GM12878 (cell line): ENCODE data around the gene OS9. TPM values are rescaled to one million over a fixed set of nuclear protein-coding genes. Genes with fewer than 3 reads are reported as not detected.

Experiments
- ATAC-seq: fragments of 200-7000 bp; cut with Tn5 transposase; 3 replicates; pipeline ENCODE4 v1.9.1; 2020; ENCODE audit warnings: mild to moderate bottlenecking, moderate library complexity
- BruUV-seq: library from RNA; stranded (reverse); fragments of 400-500 nt; replicated peaks from 2 replicates; lab custom pipeline; 2021; lab: Mats Ljungman, UMichigan
- CTCF ChIA-PET: fragments of 300-600 bp; sonication (Branson Sonifier 250); formaldehyde crosslinking; extraction: SDS; loops from one replicate; lab custom pipeline; 2021; ENCODE audit warnings: inconsistent platforms; lab: Yijun Ruan, JAX
- POLR2A ChIA-PET: fragments of 350-600 bp; formaldehyde crosslinking; extraction: SDS; loops from one replicate; lab custom pipeline; 2021; ENCODE audit warnings: inconsistent platforms; lab: Charles Lee
- RAD21 ChIA-PET: fragments of 300-600 bp; sonication (Branson Sonifier 250); formaldehyde crosslinking; loops from one replicate; lab custom pipeline; 2023; ENCODE audit warnings: antibody characterized with exemption; ENCODE audit not compliant: unreplicated experiment; lab: Charles Lee
- SMC1A ChIA-PET: fragments of 300-600 bp; sonication (Branson Sonifier 250); formaldehyde crosslinking; loops from one replicate; lab custom pipeline; 2023; ENCODE audit not compliant: unreplicated experiment, uncharacterized antibody; lab: Charles Lee
- DNase-seq: peaks from one replicate; pipeline ENCODE4 v3.0.0-alpha.2; 2011; ENCODE audit warnings: low read depth, low spot score
- FAIRE-seq: peaks from 3 replicates; lab custom pipeline; 2011; peaks lifted over from hg19 to GRCh38; lab: Jason Lieb, UNC
- H2AFZ ChIP-seq: 2 replicates; pipeline ENCODE4 v1.6.0; 2011; ENCODE audit warnings: low read depth, low read length, control low read depth; ENCODE audit not compliant: control insufficient read depth
- H3K27ac ChIP-seq: 2 replicates; pipeline ENCODE4 v1.5.1; 2011; ENCODE audit warnings: control low read depth; ENCODE audit not compliant: control insufficient read depth, insufficient read depth
- H3K27me3 ChIP-seq, 2 experiments: replicated peaks in 1 of 2; 2 replicates each; pipeline versions ENCODE4 v1.6.0 to v1.6.1; 2011; ENCODE audit warnings: low read length in 1 of 2; ENCODE audit not compliant: control insufficient read depth in 2 of 2, insufficient read depth in 2 of 2
- H3K36me3 ChIP-seq, 2 experiments: 2 replicates each; pipeline ENCODE4 v1.5.1; 2011; ENCODE audit warnings: low read length in 1 of 2; ENCODE audit not compliant: control insufficient read depth in 2 of 2, insufficient read depth in 2 of 2
- H3K4me1 ChIP-seq: 2 replicates; pipeline ENCODE4 v1.6.1; 2011; ENCODE audit warnings: mild to moderate bottlenecking, low read length, moderate library complexity, mixed read lengths; ENCODE audit not compliant: control insufficient read depth, insufficient read depth
- H3K4me2 ChIP-seq: 2 replicates; pipeline ENCODE4 v1.6.0; 2011; ENCODE audit warnings: control low read depth; ENCODE audit not compliant: control insufficient read depth, insufficient read depth
- H3K4me3 ChIP-seq: fragments of 200-600 bp; sonication (generic); 2 replicates; pipeline ENCODE4 v1.5.1; 2016
- H3K79me2 ChIP-seq: 2 replicates; pipeline ENCODE4 v1.6.0; 2011; ENCODE audit warnings: low read length; ENCODE audit not compliant: control insufficient read depth, insufficient read depth
- H3K9ac ChIP-seq: 2 replicates; pipeline ENCODE4 v1.8.0; 2011; ENCODE audit warnings: low read length, control low read depth, mixed read lengths; ENCODE audit not compliant: control insufficient read depth, insufficient read depth
- H3K9me3 ChIP-seq: replicated peaks from 3 replicates; pipeline ENCODE4 v1.5.1; 2011; ENCODE audit warnings: mild to moderate bottlenecking, low read length; ENCODE audit not compliant: control insufficient read depth, insufficient read depth
- H4K20me1 ChIP-seq: 2 replicates; pipeline ENCODE4 v1.6.0; 2011; ENCODE audit not compliant: control insufficient read depth, insufficient read depth
- POLR2A ChIP-seq: IDR thresholded peaks from 2 replicates; pipeline ENCODE4 v1.6.1; 2011; ENCODE audit warnings: low read depth, mild to moderate bottlenecking, low read length
- RCOR1 ChIP-seq: conservative IDR thresholded peaks from 2 replicates; pipeline ENCODE4 v1.6.1; 2012; ENCODE audit warnings: low read depth, low read length, improper control_type of control experiment
- RELA ChIP-seq: fragments of 450-650 bp; IDR thresholded peaks from 2 replicates; pipeline ENCODE4 v1.8.0; 2014; ENCODE audit warnings: borderline replicate concordance; ENCODE audit not compliant: partially characterized antibody
- WGBS: methylation state at CpG from one replicate; pipeline ENCODE4 v1.1.6; 2016; ENCODE audit warnings: low lambda C conversion rate; ENCODE audit not compliant: insufficient replicate concordance, insufficient coverage; ENCODE audit errors: missing lambda C conversion rate; 5-methylcytosine and 5-hydroxymethylcytosine counted together
- in situ Hi-C: fragments of 300-500 bp; cut with MboI; formaldehyde crosslinking; loops from 9 replicates; pipeline ENCODE4 v1.14.3; 2018; ENCODE audit warnings: mixed read lengths
- intact Hi-C: fragments of 100-400 bp; cut with micrococcal nuclease; formaldehyde crosslinking; loops from one replicate; pipeline ENCODE4 v1.14.2; 2022; ENCODE audit not compliant: unreplicated experiment
- polyA plus RNA-seq, 11 experiments: library from polyadenylated mRNA; depleted of rRNA in 4 of 11; unstranded in 6 of 11; stranded (reverse) in 5 of 11; fragments of >200 nt; fragmentation: Nextera tagmentation in 4 of 11; fragmentation: Illumina TruSeq in 1 of 11; extraction: Ambion mirVana in 4 of 11; extraction: Trizol in 1 of 11; gene quantifications; 1 replicate in 1 of 11; 2 replicates in 10 of 11; pipeline versions ENCODE4 v1.2.1 to v1.2.3, GENCODE V29; 2011 to 2016; ENCODE audit warnings: inconsistent platforms in 2 of 11, missing spikeins in 2 of 11, low read depth in 1 of 11
- total RNA-seq, 4 experiments: library from RNA; depleted of rRNA in 3 of 4; stranded (reverse); fragments of >200 nt in 3 of 4; fragmentation: Illumina TruSeq in 1 of 4; extraction: Trizol in 1 of 4; gene quantifications; 2 replicates each; pipeline versions ENCODE4 v1.2.1 to v1.2.3, GENCODE V29; 2013 to 2021

The OS9 gene
- total and polyA plus RNA-seq, 10 of the 15 experiments (the other 5 are each of a cell fraction or from before 2014, with no cell fraction given): 5.2 to 106 (median 79.1) TPM

- no peak for TF ChIP-seq RCOR1
Measured at GRCh38 chr12:57719777-57720605, 26.1 kb downstream of the OS9 start (continued).

GRCh38 chr12:57720606-57721595, 27.0 kb downstream of the OS9 start:
- POLR2A ChIA-PET: no interaction called here
- SMC1A ChIA-PET: no interaction called here
- in situ Hi-C loops (no loop called here), intact Hi-C loops (no loop called here)
- Histone ChIP-seq H3K9ac (no peak overlapping the region), H3K9me3 (no peaks in the 10 kb centered on the region), H2AFZ (no peak overlapping the region), H3K27ac (no peak overlapping the region), H3K79me2 (no peaks in the 10 kb centered on the region), H3K4me3 (no peak overlapping the region), H3K27me3 (no peaks in the 10 kb centered on the region), H4K20me1 (no peaks in the 10 kb centered on the region), H3K36me3 (peaks cover 11 to 16% of the 10 kb centered on the region in 2 experiments), H3K4me1 (no peaks in the 10 kb centered on the region), H3K4me2 (no peak overlapping the region)
- WGBS: 85% methylated on average over 11 of the region's 11 CpGs
- DNase-seq (no peak), ATAC-seq (no peak), FAIRE-seq (no peak)
- TF ChIP-seq RELA: no peak
- peak; percentile 45 for TF ChIP-seq POLR2A
- TSS peak; percentile 75 for BruUV-seq
- CTCF ChIA-PET: interaction anchor here (0.7 to 1.1 kb wide), 2 partner anchors 11 to 59 kb away, joined by 3 read pairs; no protein-coding TSS in a partner anchor
- RAD21 ChIA-PET: no interaction called here
